GM19351 (cell line): ENCODE measurements around the gene CPT2.

Source experiments
- ATAC-seq: cut with Tn5 transposase; IDR thresholded peaks from one replicate; pipeline ENCODE4 v1.9.1; 2021; ENCODE audit warnings: mild to moderate bottlenecking, moderate library complexity; ENCODE audit not compliant: unreplicated experiment

Gene CPT2

DNA sequence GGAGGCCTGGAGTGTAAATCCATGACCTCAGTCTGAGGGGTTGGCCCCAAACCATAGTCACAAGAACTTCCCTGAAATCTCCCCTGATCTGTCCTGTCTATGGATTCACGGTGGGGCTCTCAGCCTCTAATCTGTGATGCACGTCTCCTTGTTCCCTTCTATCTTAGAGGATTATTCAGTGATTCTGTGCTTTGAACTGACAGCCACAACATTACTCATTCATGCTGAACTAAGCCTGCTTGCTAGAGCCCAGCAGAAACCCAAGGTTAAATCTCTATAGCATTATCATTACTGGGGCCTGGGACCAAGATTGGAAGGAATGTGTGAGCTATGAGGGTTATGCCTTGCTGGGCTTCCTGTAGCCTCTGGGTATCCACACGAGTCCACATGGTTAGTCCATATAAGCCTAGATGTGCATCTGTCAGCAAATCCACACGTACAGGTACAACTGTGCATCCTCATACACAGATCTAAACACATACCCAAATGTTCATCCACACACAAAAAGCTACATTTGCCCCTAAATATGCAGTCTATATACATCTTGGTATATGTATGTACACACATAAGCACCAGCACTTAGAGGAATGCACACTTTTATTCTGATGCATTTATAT lies 64.1 kb downstream of the CPT2 start:
- no peak for ATAC-seq

DNA sequence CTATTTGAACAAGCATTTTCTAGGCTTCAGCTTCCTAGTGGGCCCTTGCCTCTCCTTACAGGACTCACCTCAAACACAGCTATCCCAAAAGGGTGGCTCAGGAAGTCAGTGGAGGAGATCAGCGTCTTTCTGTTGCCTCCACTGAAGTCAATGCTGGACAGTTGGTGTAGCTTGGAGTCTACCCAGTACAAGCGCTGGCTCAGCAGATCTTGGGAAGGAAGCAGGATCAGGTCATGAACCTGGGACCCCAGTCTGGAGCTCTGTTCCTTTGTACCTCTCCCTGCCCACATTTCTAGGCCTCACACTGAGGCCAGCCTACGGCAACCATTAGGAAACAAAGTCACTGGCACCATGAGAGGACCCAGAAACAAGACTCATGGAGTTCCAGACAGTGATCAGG lies 65.4 kb downstream of the CPT2 start:
- ATAC-seq: no peak
